Brain microvascular endothelial cell (primary cell): ENCODE data around the gene BMPR1A.

ENCODE experiments used
- DNase-seq: peaks from one replicate; pipeline ENCODE4 v3.0.0-alpha.2; 2020
- H3K27ac ChIP-seq: fragments of 250-450 bp; sonication (Bioruptor Pico); 2 replicates; pipeline ENCODE4 v1.5.1; 2020; ENCODE audit warnings: mild to moderate bottlenecking, moderate library complexity
- H3K27me3 ChIP-seq: fragments of 250-450 bp; sonication (Bioruptor Pico); replicated peaks from 2 replicates; pipeline ENCODE4 v1.5.1; 2020; ENCODE audit warnings: mild to moderate bottlenecking
- H3K36me3 ChIP-seq: fragments of 250-450 bp; sonication (Bioruptor Pico); replicated peaks from 2 replicates; pipeline ENCODE4 v1.5.1; 2020; ENCODE audit warnings: mild to moderate bottlenecking
- H3K4me3 ChIP-seq: 2 replicates; pipeline ENCODE4 v1.5.1; 2011; ENCODE audit warnings: low read depth, mild to moderate bottlenecking, control low read depth, low read length, moderate library complexity
- in situ Hi-C: cut with HindIII; loops from 2 replicates; pipeline ENCODE4 v1.10.0; 2017; ENCODE audit warnings: low sequenced_read_pairs, low pct_ligation_motif_present
- TF ChIP-seq, protein P1 (sequence below): IDR thresholded peaks from 2 replicates; pipeline ENCODE4 v1.5.1; 2011; ENCODE audit warnings: low read depth, mild to moderate bottlenecking, moderate library complexity, low read length, control low read depth, inconsistent platforms; ENCODE audit errors: missing control alignments

BMPR1A gene

DNA sequence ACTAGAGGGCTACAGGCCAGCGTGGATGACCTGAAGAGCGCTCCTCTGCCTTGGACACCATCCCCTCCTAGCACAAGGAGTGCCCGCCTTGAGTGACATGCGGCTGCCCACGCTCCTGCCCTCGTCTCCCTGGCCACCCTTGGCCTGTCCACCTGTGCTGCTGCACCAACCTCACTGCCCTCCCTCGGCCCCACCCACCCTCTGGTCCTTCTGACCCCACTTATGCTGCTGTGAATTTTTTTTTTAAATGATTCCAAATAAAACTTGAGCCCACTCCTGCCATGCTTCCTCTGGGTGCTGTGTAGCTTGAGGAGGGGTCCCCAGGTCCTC, 206.5 kb downstream of the BMPR1A start:
- no peak overlapping the region for H3K4me3 ChIP-seq
- no peak for DNase-seq
- TF ChIP-seq, protein P1, sequence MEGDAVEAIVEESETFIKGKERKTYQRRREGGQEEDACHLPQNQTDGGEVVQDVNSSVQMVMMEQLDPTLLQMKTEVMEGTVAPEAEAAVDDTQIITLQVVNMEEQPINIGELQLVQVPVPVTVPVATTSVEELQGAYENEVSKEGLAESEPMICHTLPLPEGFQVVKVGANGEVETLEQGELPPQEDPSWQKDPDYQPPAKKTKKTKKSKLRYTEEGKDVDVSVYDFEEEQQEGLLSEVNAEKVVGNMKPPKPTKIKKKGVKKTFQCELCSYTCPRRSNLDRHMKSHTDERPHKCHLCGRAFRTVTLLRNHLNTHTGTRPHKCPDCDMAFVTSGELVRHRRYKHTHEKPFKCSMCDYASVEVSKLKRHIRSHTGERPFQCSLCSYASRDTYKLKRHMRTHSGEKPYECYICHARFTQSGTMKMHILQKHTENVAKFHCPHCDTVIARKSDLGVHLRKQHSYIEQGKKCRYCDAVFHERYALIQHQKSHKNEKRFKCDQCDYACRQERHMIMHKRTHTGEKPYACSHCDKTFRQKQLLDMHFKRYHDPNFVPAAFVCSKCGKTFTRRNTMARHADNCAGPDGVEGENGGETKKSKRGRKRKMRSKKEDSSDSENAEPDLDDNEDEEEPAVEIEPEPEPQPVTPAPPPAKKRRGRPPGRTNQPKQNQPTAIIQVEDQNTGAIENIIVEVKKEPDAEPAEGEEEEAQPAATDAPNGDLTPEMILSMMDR = no peak
- no peaks in the 10 kb centered on the region for H3K36me3 ChIP-seq
- in situ Hi-C loops = no loop called here
- H3K27me3 ChIP-seq = no peaks in the 10 kb centered on the region
- H3K27ac ChIP-seq = no peak overlapping the region

DNA sequence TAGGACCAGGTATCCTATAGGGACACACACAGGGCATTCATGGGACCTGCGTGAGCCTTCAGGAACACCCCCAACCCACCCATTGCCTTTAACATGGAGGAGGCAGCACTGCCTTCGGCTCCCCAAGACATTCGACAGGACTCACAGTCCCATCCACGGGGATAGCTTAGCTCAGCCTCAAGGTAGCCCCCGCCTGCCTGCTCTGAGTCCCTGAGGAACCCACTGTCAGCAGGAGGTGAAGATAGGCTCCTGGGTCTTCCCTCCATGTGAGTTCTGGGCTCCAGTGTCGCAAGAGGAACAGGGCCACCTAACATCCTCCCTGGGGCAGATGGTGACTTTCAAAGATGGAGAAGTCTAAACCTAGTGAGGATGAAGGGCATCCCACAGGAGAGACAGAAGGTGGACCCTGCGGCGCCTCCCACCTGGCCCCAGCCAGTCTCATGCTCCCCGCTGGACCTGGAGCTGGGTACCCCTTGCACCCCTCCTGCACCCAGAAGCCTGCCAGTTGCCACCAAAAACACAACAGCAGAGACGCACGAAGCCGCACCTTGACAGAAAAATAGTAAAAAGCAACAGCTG, 207.0 kb downstream of the BMPR1A start:
- in situ Hi-C loops = no loop called here
- Histone ChIP-seq H3K36me3 (no peaks in the 10 kb centered on the region), H3K27ac (no peak overlapping the region), H3K27me3 (no peaks in the 10 kb centered on the region), H3K4me3 (no peak overlapping the region)
- DNase-seq = no peak
- TF ChIP-seq, protein P1 = no peak

DNA sequence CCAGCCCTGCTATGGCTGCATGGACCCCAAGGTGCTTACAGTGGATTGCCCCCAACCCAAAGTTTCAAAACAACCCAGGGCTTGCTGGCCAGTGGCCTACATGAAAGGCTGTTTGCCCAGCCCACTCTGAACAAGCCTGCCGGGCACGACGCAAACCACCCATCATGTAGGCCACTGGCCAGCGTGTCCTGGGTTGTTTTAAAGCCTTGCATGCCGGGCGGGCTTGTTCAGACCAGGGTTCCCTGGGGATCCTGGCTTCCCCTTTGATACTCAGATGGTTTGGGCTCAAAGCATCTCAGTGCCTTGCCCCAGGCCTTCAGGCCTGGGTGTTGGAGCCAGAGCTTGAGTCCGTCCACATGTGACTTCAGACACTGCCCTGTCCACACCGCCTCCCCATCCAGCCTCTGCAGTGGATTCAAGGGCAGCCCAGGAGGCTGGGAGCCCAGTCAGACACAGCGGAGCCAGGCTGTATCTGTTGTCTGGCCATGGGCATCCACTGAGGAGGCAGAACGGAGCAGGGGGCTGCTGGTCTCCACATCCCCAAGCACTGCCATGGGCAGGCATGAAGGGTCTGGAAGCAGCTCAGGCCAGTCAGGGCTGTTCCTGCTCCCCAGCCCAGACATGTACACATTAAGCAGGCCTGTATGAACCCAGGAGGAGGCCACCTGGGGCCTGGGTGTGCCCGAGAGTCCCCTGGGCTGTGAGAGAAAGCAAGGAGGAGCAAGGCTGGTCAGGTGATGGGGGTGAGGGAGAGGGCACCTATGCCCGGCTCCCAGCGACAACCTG, 207.8 kb downstream of the BMPR1A start:
- Histone ChIP-seq H3K27me3 (no peaks in the 10 kb centered on the region), H3K27ac (no peak overlapping the region), H3K36me3 (no peaks in the 10 kb centered on the region), H3K4me3 (no peak overlapping the region)
- TF ChIP-seq, protein P1 = no peak
- in situ Hi-C loops = no loop called here
- no peak for DNase-seq

DNA sequence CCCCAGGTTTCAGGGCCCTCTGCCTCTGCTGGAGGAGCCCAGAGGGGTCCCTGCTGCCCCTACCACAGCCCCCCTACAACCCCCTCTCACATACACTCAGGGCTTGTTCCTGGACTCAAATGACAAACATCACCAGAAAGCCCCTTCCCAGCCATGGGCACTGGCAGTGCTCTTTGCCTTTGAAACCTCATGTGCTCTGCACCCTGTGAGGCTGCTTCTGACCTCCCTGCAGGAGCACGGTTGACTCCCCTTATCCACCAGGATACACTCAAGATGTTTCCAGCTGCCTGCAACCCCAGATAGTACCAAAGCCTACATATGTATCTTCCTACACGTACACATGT, 208.4 kb downstream of the BMPR1A start:
- H3K27me3 ChIP-seq = no peaks in the 10 kb centered on the region
- H3K27ac ChIP-seq = no peak overlapping the region
- DNase-seq = no peak
- no peak overlapping the region for H3K4me3 ChIP-seq
- no peaks in the 10 kb centered on the region for H3K36me3 ChIP-seq
- TF ChIP-seq, protein P1 = no peak
- in situ Hi-C loops = no loop called here

DNA sequence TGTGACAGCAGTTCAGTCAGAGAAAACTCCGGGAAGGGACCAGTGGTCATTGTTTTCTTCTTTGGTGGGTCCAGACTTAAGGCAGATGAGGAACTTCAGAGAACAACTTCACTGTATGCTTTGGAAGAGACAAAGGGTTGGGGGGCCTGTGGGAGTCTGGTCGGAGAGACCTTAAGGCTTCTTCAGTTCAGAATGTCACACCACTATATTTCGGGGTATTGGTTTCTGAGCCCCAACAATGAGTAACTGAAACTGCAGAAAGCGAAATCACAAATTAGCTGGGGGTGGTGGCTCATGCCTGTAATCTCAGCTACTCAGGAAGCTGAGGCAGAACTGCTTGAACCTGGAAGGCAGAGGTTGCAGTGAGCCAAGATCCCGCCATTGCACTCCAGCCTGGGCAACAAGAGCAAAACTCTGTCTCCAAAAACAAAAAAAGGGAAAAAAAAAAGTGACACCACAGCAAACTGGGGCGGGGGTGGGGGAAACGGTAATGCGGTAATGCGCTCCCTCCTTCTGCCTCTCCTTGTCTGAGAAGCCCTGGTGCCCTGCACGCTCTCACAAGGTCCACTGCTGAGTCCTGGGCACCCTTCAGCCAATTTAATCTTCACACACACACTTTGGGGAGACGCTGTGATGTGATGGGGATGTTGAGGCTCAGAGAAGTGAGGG, 209.7 kb downstream of the BMPR1A start:
- Histone ChIP-seq H3K4me3 (no peak overlapping the region), H3K27ac (no peak overlapping the region), H3K36me3 (no peaks in the 10 kb centered on the region), H3K27me3 (no peaks in the 10 kb centered on the region)
- in situ Hi-C loops = no loop called here
- DNase-seq = no peak
- TF ChIP-seq, protein P1 = no peak
